Breast epithelium (tissue), 4 donors: Measurements from ENCODE around the gene RAB28. TPM values are rescaled to one million over a fixed set of nuclear protein-coding genes. Genes with fewer than 3 reads are reported as not detected.
"Not testable (repeated sequence)": the region's sequence is repeated elsewhere in the genome, so short reads cannot be mapped to it uniquely, and the experiment has no call there.

Experiments used
- DNase-seq, 2 donors: peaks; one replicate each; pipeline ENCODE4 v3.0.0-alpha.2; 2019; ENCODE audit warnings: low spot score in 2 of 2
- H3K27ac ChIP-seq, 2 donors: fragments of 200-600 bp; sonication (generic) in 1 of 2; one replicate each; pipeline ENCODE4 v1.5.1; 2016 to 2019; ENCODE audit warnings: mild to moderate bottlenecking in 1 of 2
- H3K27me3 ChIP-seq, 2 donors: fragments of 200-600 bp; sonication (generic) in 1 of 2; one replicate each; pipeline versions ENCODE4 v1.5.1 to v1.6.0; 2017 to 2019; ENCODE audit warnings: control low read depth in 1 of 2, mild to moderate bottlenecking in 1 of 2
- H3K36me3 ChIP-seq: fragments of 200-600 bp; one replicate; pipeline ENCODE4 v1.5.1; 2019
- H3K4me1 ChIP-seq, 2 donors: fragments of 200-600 bp; sonication (generic); one replicate each; pipeline ENCODE4 v1.5.1; 2016 to 2019; ENCODE audit warnings: control low read depth in 1 of 2
- H3K4me3 ChIP-seq, 3 donors: fragments of 200-600 bp; sonication (generic); 1 replicate in 2 of 3; 2 replicates in 1 of 3; pipeline ENCODE4 v1.5.1; 2016 to 2019; ENCODE audit warnings: mild to moderate bottlenecking in 3 of 3, moderate library complexity in 2 of 3
- H3K9me3 ChIP-seq, 2 donors: fragments of 200-600 bp; sonication (generic) in 1 of 2; one replicate each; pipeline ENCODE4 v1.5.1; 2016 to 2019; ENCODE audit warnings: control low read depth in 1 of 2
- CTCF ChIP-seq, 3 donors: fragments of 450-650 bp; IDR thresholded peaks; one replicate each; pipeline ENCODE4 v1.5.1; 2016 to 2017; ENCODE audit warnings: antibody characterized with exemption in 3 of 3, mild to moderate bottlenecking in 3 of 3, moderate library complexity in 3 of 3
- POLR2A ChIP-seq: fragments of 450-650 bp; IDR thresholded peaks from one replicate; pipeline ENCODE4 v1.6.1; 2016; ENCODE audit warnings: antibody characterized with exemption, mild to moderate bottlenecking, moderate library complexity
- POLR2AphosphoS5 ChIP-seq, 3 donors: sonication (generic); formaldehyde crosslinking; IDR thresholded peaks; one replicate each; pipeline ENCODE4 v1.6.1; 2017; ENCODE audit warnings: antibody characterized with exemption in 3 of 3
- intact Hi-C: fragments of 100-400 bp; cut with DNase I; formaldehyde crosslinking; loops from one replicate; pipeline ENCODE4 v1.15.1; 2023; ENCODE audit warnings: low total_unique reads
- total RNA-seq, 3 donors: library from RNA; depleted of rRNA; stranded (reverse); fragments of >200 nt; gene quantifications; one replicate each; pipeline ENCODE4 v1.1.0, GENCODE V29; 2016

Gene RAB28
- total RNA-seq, 3 donors from 2014 or later: 21.9 to 27.8 (median 24.3) TPM

GRCh38 chr4:13403833-13404232 lies 80.3 kb downstream of the RAB28 start:
- Histone ChIP-seq H3K27ac (no peak overlapping the region), H3K4me3 (no peak overlapping the region), H3K9me3 (no peaks in the 10 kb centered on the region), H3K36me3 (peaks cover 5% of the 10 kb centered on the region), H3K4me1 (no peaks in the 10 kb centered on the region), H3K27me3 (no peaks in the 10 kb centered on the region)
- intact Hi-C loops: no loop called here
- no peak for TF ChIP-seq POLR2AphosphoS5 (IDR thresholded peaks at IDR 0.05)
- no peak for TF ChIP-seq CTCF (IDR thresholded peaks at IDR 0.05)
- TF ChIP-seq POLR2A: no peak
- no peak for DNase-seq

- no peak overlapping the region for H3K4me3 ChIP-seq
- DNase-seq: no peak
- H3K4me1 ChIP-seq: no peaks in the 10 kb centered on the region
- peaks cover 5% of the 10 kb centered on the region for H3K36me3 ChIP-seq
- no peak overlapping the region for H3K27ac ChIP-seq
- H3K9me3 ChIP-seq: no peaks in the 10 kb centered on the region
- H3K27me3 ChIP-seq: no peaks in the 10 kb centered on the region
- intact Hi-C loops: no loop called here
- TF ChIP-seq POLR2AphosphoS5 (IDR thresholded peaks at IDR 0.05) (no peak), POLR2A (no peak), CTCF (IDR thresholded peaks at IDR 0.05) (no peak)
Observed at GRCh38 chr4:13403326-13403725, 80.8 kb downstream of the RAB28 start.

- intact Hi-C loops: no loop called here
Observed at GRCh38 chr4:13399257-13399656, 84.9 kb downstream of the RAB28 start.

GRCh38 chr4:13396161-13396560 lies 88.0 kb downstream of the RAB28 start:
- Histone ChIP-seq H3K4me3 (no peak overlapping the region), H3K27ac (no peak overlapping the region), H3K27me3 (no peaks in the 10 kb centered on the region), H3K4me1 (no peaks in the 10 kb centered on the region), H3K9me3 (no peaks in the 10 kb centered on the region), H3K36me3 (no peaks in the 10 kb centered on the region)
- intact Hi-C loops: no loop called here
- DNase-seq: no peak
- TF ChIP-seq CTCF (IDR thresholded peaks at IDR 0.05) (no peak), POLR2A (no peak), POLR2AphosphoS5 (IDR thresholded peaks at IDR 0.05) (no peak)

More at GRCh38 chr4:13399257-13399656, 84.9 kb downstream of the RAB28 start:
- H3K9me3 ChIP-seq: no peaks in the 10 kb centered on the region
- no peak overlapping the region for H3K27ac ChIP-seq
- H3K27me3 ChIP-seq: no peaks in the 10 kb centered on the region
- TF ChIP-seq POLR2A (no peak), CTCF (IDR thresholded peaks at IDR 0.05) (no peak), POLR2AphosphoS5 (IDR thresholded peaks at IDR 0.05) (no peak)
- no peaks in the 10 kb centered on the region for H3K4me1 ChIP-seq
- H3K36me3 ChIP-seq: peaks cover under 1% of the 10 kb centered on the region
- H3K4me3 ChIP-seq: no peak overlapping the region
- no peak for DNase-seq

- H3K27me3 ChIP-seq, H3K36me3 ChIP-seq, H3K4me3 ChIP-seq, DNase-seq, H3K27ac ChIP-seq, H3K9me3 ChIP-seq, H3K4me1 ChIP-seq: not testable (repeated sequence)
- intact Hi-C loops: loop anchor here (10.0 kb wide), 1 partner anchor 645 kb away; no protein-coding TSS in a partner anchor
Observed at GRCh38 chr4:13389901-13390300, 94.2 kb downstream of the RAB28 start.
